Esophagus (tissue), 2 donors: Measurements from ENCODE around the gene UBE2S. TPM values are rescaled to one million over a fixed set of nuclear protein-coding genes. Genes with fewer than 3 reads are reported as not detected.

Experiments
- polyA plus RNA-seq, 2 donors: library from polyadenylated mRNA; stranded (reverse); fragments of 200-250 nt; gene quantifications; one replicate each; pipeline ENCODE4 v1.2.3, GENCODE V29; 2013
- donor health status: healthy with polysubstance abuse.
- donor health status: Bipolar disorder and iron deficiency.

UBE2S gene
- polyA plus RNA-seq, 2 donors, result 12.8 to 24.1 TPM

Other genes starting within 250 kb of the UBE2S start
- gene DNAAF3, start 241.2 kb downstream of the UBE2S start, polyA plus RNA-seq, result 1 to 10 TPM in 1 of 2 donors, under 1 TPM in 1; 0.44 to 1.1 TPM
- under 1 TPM in 1 of 2 donors, not detected in 1; 0.05 TPM for gene SYT5, start 227.5 kb downstream of the UBE2S start, polyA plus RNA-seq
- gene PTPRH, start 198.3 kb downstream of the UBE2S start, polyA plus RNA-seq, result under 1 TPM; 0.10 to 0.19 TPM
- 1 to 10 TPM; 2.3 to 6.0 TPM for gene TMEM86B, start 179.0 kb downstream of the UBE2S start, polyA plus RNA-seq
- 10 to 100 TPM; 29.8 to 30.6 TPM for gene PPP6R1, start 148.8 kb downstream of the UBE2S start, polyA plus RNA-seq
- 10 to 100 TPM; 30.9 to 44.9 TPM for gene HSPBP1, start 127.7 kb downstream of the UBE2S start, polyA plus RNA-seq
- 1 to 10 TPM in 1 of 2 donors, under 1 TPM in 1; 0.96 to 1.0 TPM for gene BRSK1, start 123.8 kb downstream of the UBE2S start, polyA plus RNA-seq
- gene TMEM150B, start 82.4 kb downstream of the UBE2S start, polyA plus RNA-seq, result under 1 TPM in 1 of 2 donors, not detected in 1; 0.12 TPM
- 1 to 10 TPM; 5.0 to 9.4 TPM for gene KMT5C, start 67.9 kb downstream of the UBE2S start, polyA plus RNA-seq
- gene COX6B2, start 53.1 kb downstream of the UBE2S start, polyA plus RNA-seq, result under 1 TPM; 0.48 to 0.53 TPM
- not detected for gene GARIN5B, start 44.5 kb downstream of the UBE2S start, polyA plus RNA-seq
- gene IL11, start 37.3 kb downstream of the UBE2S start, polyA plus RNA-seq, result under 1 TPM; 0.47 to 0.51 TPM
- not detected for gene TMEM190, start 31.0 kb downstream of the UBE2S start, polyA plus RNA-seq
- under 1 TPM; 0.49 to 0.98 TPM for gene TMEM238, start 23.5 kb downstream of the UBE2S start, polyA plus RNA-seq
- gene RPL28, start 21.9 kb downstream of the UBE2S start, polyA plus RNA-seq, result 1,000 to 10,000 TPM; 2,179 to 2,435 TPM
- under 1 TPM in 1 of 2 donors, not detected in 1; 0.01 TPM for gene SHISA7, start 35.5 kb upstream of the UBE2S start, polyA plus RNA-seq
- gene ISOC2, start 53.9 kb upstream of the UBE2S start, polyA plus RNA-seq, result 10 to 100 TPM; 38.6 to 95.2 TPM
- gene C19orf85, start 57.0 kb upstream of the UBE2S start, polyA plus RNA-seq, result under 1 TPM in 1 of 2 donors, not detected in 1; 0.04 TPM
- gene ZNF628, start 68.8 kb upstream of the UBE2S start, polyA plus RNA-seq, result 1 to 10 TPM; 3.8 to 7.0 TPM
- gene NAT14, start 77.4 kb upstream of the UBE2S start, polyA plus RNA-seq, result 1 to 10 TPM; 4.2 to 6.8 TPM
- gene SSC5D, start 80.6 kb upstream of the UBE2S start, polyA plus RNA-seq, result 1 to 10 TPM in 1 of 2 donors, under 1 TPM in 1; 0.92 to 1.0 TPM
- gene SBK2, start 129.3 kb upstream of the UBE2S start, polyA plus RNA-seq, result not detected
- gene SBK3, start 137.8 kb upstream of the UBE2S start, polyA plus RNA-seq, result under 1 TPM; 0.09 to 0.18 TPM
- 1 to 10 TPM; 3.4 to 4.4 TPM for gene ZNF579, start 173.1 kb upstream of the UBE2S start, polyA plus RNA-seq
- 10 to 100 TPM in 1 of 2 donors, 1 to 10 TPM in 1; 7.2 to 10.9 TPM for gene FIZ1, start 191.7 kb upstream of the UBE2S start, polyA plus RNA-seq
- 10 to 100 TPM; 24.6 to 30.5 TPM for gene ZNF524, start 192.5 kb upstream of the UBE2S start, polyA plus RNA-seq
- gene ZNF865, start 197.9 kb upstream of the UBE2S start, polyA plus RNA-seq, result 1 to 10 TPM; 4.3 to 5.9 TPM
- gene ZNF784, start 216.8 kb upstream of the UBE2S start, polyA plus RNA-seq, result 1 to 10 TPM; 5.2 to 5.9 TPM
- gene ZNF580, start 233.2 kb upstream of the UBE2S start, polyA plus RNA-seq, result 10 to 100 TPM; 12.8 to 14.2 TPM
- gene ZNF581, start 235.9 kb upstream of the UBE2S start, polyA plus RNA-seq, result 10 to 100 TPM; 10.3 to 16.6 TPM
- gene CCDC106, start 240.4 kb upstream of the UBE2S start, polyA plus RNA-seq, result 1 to 10 TPM; 5.6 to 9.1 TPM
- gene U2AF2, start 247.2 kb upstream of the UBE2S start, polyA plus RNA-seq, result 100 to 1,000 TPM; 110 to 120 TPM